Right atrium auricular region (tissue), 2 donors: ENCODE data around the gene CCL4. TPM values are rescaled to one million over a fixed set of nuclear protein-coding genes. Genes with fewer than 3 reads are reported as not detected.

Experiments used
- DNase-seq: peaks from one replicate; pipeline ENCODE4 v3.0.0-alpha.2; 2019; ENCODE audit warnings: low spot score
- H3K27ac ChIP-seq, 2 donors: fragments of 200-600 bp; sonication (generic); 1 replicate in 1 of 2; 2 replicates in 1 of 2; pipeline ENCODE4 v1.5.1; 2016 to 2019
- H3K27me3 ChIP-seq, 2 donors: fragments of 200-600 bp; sonication (generic); one replicate each; pipeline versions ENCODE4 v1.5.1 to v1.6.0; 2017 to 2019
- H3K36me3 ChIP-seq: fragments of 200-600 bp; sonication (generic); one replicate; pipeline ENCODE4 v1.5.1; 2016
- H3K4me1 ChIP-seq, 2 donors: fragments of 200-600 bp; sonication (generic); one replicate each; pipeline versions ENCODE4 v1.5.1 to v1.6.0; 2017 to 2019
- H3K4me3 ChIP-seq, 2 donors: fragments of 200-600 bp; sonication (generic); 1 replicate in 1 of 2; 2 replicates in 1 of 2; pipeline ENCODE4 v1.5.1; 2017 to 2019; ENCODE audit warnings: mild to moderate bottlenecking in 1 of 2, moderate library complexity in 1 of 2
- H3K9me3 ChIP-seq, 2 donors: fragments of 200-600 bp; sonication (generic); one replicate each; pipeline ENCODE4 v1.5.1; 2019
- total RNA-seq, 2 donors: library from RNA; depleted of rRNA; stranded (reverse); fragments of >200 nt; gene quantifications; one replicate each; pipeline ENCODE4 v1.1.0, GENCODE V29; 2016
- TF ChIP-seq, protein P1 (sequence below), 2 donors: fragments of 200-600 bp; sonication (generic); IDR thresholded peaks; one replicate each; pipeline ENCODE4 v1.5.1; 2019; ENCODE audit warnings: antibody characterized with exemption in 2 of 2

Gene CCL4
- total RNA-seq, 2 donors from 2014 or later, result 1.7 to 2.8 TPM

DNA sequence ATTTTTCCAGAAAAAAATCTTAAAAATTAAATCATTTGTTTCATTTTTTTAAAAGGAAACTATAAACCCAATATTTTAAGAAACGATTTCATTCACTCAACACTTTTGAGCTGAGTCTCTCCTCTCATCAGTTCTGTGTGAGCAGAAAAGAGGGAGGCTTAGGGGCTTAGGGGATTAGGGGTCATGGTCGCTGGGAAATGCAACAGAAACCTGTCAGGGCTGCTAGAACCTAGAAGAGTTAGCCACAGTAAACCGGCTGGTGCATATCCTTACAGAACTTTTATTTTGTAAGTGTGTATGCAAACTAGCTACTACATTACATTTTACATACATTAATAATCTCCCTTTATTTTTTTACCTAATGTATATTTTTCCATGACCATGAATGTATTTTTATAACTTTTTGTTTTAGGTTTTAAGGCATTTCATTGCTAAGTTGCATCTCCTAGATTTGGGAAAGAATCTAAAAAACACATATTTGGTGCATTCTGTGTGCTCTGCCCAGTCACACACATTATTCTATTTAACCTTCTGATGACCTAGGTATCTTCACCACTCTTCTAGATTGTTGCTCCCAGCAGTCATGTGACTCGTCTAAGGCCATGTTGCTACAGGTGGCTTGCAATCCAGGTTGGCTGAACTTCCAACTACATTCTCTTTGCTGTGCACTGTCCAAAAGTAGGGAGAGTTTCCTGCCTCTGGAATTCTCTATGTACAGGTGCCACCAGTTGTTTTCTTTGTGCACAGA is 48.4 kb downstream of the CCL4 start:
- no peak for DNase-seq
- Histone ChIP-seq H3K27ac (no peak overlapping the region), H3K4me3 (no peak overlapping the region), H3K36me3 (no peaks in the 10 kb centered on the region), H3K9me3 (no peaks in the 10 kb centered on the region), H3K4me1 (no peaks in the 10 kb centered on the region), H3K27me3 (no peaks in the 10 kb centered on the region)
- TF ChIP-seq, protein P1, sequence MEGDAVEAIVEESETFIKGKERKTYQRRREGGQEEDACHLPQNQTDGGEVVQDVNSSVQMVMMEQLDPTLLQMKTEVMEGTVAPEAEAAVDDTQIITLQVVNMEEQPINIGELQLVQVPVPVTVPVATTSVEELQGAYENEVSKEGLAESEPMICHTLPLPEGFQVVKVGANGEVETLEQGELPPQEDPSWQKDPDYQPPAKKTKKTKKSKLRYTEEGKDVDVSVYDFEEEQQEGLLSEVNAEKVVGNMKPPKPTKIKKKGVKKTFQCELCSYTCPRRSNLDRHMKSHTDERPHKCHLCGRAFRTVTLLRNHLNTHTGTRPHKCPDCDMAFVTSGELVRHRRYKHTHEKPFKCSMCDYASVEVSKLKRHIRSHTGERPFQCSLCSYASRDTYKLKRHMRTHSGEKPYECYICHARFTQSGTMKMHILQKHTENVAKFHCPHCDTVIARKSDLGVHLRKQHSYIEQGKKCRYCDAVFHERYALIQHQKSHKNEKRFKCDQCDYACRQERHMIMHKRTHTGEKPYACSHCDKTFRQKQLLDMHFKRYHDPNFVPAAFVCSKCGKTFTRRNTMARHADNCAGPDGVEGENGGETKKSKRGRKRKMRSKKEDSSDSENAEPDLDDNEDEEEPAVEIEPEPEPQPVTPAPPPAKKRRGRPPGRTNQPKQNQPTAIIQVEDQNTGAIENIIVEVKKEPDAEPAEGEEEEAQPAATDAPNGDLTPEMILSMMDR (IDR thresholded peaks at IDR 0.05), result no peak

DNA sequence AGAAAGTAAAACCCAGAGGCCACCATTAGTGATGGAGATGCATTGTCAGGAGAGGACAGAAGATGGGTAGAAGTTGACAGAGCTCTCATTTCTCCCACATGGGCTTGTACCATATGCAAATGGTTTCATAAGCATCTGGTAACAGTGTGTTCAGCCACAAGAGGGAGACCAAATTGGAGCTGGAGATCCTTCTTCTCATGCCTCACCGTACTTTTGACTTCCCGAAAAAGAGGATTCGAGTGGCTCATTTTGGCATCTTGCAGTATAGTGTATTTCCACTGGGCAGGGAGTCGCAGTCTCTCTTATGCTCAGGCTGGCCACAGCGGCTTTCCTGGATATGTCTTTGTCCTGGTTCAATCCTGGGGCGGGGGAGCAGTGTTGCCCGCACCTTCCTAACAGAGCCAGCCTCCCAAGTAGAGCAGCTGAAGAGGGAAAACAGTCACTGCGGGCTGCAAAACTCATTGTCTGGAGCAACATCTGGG is 49.1 kb downstream of the CCL4 start:
- H3K4me3 ChIP-seq, result no peak overlapping the region
- H3K36me3 ChIP-seq, result no peaks in the 10 kb centered on the region
- H3K27ac ChIP-seq, result no peak overlapping the region
- no peaks in the 10 kb centered on the region for H3K27me3 ChIP-seq
- H3K4me1 ChIP-seq, result no peaks in the 10 kb centered on the region
- H3K9me3 ChIP-seq, result no peaks in the 10 kb centered on the region
- TF ChIP-seq, protein P1 (IDR thresholded peaks at IDR 0.05), result no peak
- DNase-seq, result no peak

DNA sequence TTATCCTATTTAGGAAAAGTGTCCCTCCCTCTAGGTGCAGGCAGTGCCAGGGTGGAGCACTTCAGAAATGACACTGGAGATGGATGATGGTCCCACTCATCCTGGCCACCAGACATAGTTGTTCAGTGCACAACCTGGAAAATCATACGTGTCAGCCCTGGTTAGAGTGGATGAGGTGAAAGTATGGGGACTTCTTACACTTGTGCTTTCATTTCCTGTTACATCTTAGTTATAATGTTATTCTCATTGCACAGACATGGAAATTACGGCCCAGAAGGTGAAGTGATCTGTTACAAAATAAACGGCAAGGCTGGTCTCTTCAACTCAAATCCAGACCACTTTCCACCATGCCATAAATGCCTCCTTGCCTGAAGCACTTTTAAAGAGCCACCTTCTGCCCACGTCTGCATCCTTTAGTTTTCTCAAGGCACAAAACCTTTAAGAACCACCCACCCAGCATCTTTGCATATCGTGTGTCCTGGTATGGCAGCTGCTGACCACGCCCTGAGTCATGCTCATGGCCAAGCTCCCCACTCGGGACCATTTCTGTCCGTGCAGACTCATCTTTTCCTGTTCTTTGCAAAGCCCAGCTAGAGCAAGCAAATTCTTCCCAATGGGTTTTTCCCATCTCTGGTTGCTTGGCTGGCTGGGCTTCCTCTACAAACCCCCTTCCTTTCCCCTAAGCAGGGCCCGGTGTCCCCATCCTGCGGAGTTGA is 50.4 kb downstream of the CCL4 start:
- no peak overlapping the region for H3K4me3 ChIP-seq
- no peak for DNase-seq
- no peak overlapping the region for H3K27ac ChIP-seq
- TF ChIP-seq, protein P1 (IDR thresholded peaks at IDR 0.05), result no peak
- no peaks in the 10 kb centered on the region for H3K27me3 ChIP-seq
- no peaks in the 10 kb centered on the region for H3K9me3 ChIP-seq
- H3K4me1 ChIP-seq, result no peaks in the 10 kb centered on the region
- no peaks in the 10 kb centered on the region for H3K36me3 ChIP-seq

Other genes starting within 250 kb of the CCL4 start
- not detected for gene HEATR9, start 234.9 kb upstream of the CCL4 start, total RNA-seq
- 1 to 10 TPM; 1.0 to 3.1 TPM for gene CCL5, start 223.5 kb upstream of the CCL4 start, total RNA-seq
- not detected for gene RDM1, start 173.1 kb upstream of the CCL4 start, total RNA-seq
- gene LYZL6, start 160.1 kb upstream of the CCL4 start, total RNA-seq, result not detected
- not detected for gene CCL16, start 122.3 kb upstream of the CCL4 start, total RNA-seq
- gene CCL14, start 117.1 kb upstream of the CCL4 start, total RNA-seq, result 10 to 100 TPM in 1 of 2 donors, 1 to 10 TPM in 1; 4.1 to 13.0 TPM
- not detected for gene CCL15, start 102.3 kb upstream of the CCL4 start, total RNA-seq
- not detected for gene CCL23, start 85.9 kb upstream of the CCL4 start, total RNA-seq
- gene CCL18, start 39.6 kb upstream of the CCL4 start, total RNA-seq, result 1 to 10 TPM; 1.0 to 3.6 TPM
- gene CCL3, start 13.7 kb upstream of the CCL4 start, total RNA-seq, result 1 to 10 TPM; 1.0 to 2.0 TPM
- not detected for gene TBC1D3B, start 72.8 kb downstream of the CCL4 start, total RNA-seq
- not detected for gene CCL3L1, start 92.9 kb downstream of the CCL4 start, total RNA-seq
- gene CCL4L2, start 107.2 kb downstream of the CCL4 start, total RNA-seq, result under 1 TPM in 1 of 2 donors, not detected in 1; 0.39 TPM
- gene TBC1D3I, start 160.7 kb downstream of the CCL4 start, total RNA-seq, result not detected
- gene TBC1D3G, start 220.1 kb downstream of the CCL4 start, total RNA-seq, result not detected